SKM-1 treated with dmso at 0.1 percent for 144 hours (cell line): ENCODE results near the gene PNPLA5.

Experiments used
- DNase-seq: peaks from one replicate; lab custom pipeline; 2025; ENCODE audit not compliant: unreplicated experiment; lab: John Stamatoyannopoulos, UW

Gene PNPLA5

GRCh38 chr22:43855431-43855830 lies 36.4 kb downstream of the PNPLA5 start:
- no peak for DNase-seq

DNA sequence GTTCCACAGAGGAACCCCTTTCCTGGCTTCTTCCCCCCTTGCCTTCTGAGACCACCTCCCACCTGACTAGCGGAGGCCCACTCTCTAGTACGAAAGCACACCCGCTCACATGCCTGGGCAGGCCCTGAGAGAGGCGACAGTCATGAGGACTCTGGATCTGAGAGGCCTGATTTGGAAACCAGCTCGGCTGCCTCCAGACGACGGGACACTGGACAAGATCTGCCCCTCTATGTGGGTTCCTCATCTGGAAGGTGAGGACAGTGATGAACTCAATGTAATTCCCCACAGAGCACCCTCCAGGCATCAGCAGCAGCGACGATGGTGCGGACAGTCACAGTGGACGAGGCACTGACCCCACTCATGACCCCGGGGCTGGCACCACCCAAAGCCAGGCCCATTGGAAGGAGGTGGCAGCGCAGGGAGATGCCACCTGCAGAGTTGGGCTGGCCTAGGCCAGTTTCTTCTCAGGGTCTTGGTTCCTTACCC lies 37.0 kb downstream of the PNPLA5 start:
- DNase-seq, result no peak

DNA sequence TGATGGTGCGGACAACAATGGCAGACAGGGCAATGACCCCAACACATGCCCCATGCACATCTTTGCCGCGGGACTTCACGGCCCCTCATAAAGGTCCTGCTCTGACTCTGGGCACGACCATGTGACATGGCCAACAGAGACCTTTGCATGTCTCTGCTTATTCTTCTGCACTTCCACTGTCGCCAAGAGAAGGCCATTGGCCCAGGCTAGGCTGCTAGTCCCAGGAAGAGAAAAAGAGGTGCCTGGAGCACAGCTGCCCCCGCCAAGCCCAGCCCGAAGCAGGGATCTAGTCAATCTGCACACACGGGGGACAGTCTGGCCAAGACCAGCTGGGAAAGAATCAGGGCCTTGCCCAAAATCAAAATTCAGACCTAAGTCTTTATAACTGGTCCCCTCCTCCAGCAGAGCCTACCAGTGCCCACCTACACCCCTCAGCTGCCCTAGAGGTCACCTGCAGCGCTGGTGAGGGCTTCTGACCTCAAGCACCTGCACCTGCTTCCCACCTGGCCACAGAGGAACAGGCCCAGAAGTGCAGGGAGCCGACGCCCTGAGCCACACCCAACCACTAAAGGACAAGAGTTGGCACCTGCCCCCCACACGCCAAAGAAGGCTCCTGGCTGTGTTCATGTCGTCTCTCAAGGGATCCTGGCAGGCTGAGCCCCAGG lies 37.6 kb downstream of the PNPLA5 start:
- no peak for DNase-seq

DNA sequence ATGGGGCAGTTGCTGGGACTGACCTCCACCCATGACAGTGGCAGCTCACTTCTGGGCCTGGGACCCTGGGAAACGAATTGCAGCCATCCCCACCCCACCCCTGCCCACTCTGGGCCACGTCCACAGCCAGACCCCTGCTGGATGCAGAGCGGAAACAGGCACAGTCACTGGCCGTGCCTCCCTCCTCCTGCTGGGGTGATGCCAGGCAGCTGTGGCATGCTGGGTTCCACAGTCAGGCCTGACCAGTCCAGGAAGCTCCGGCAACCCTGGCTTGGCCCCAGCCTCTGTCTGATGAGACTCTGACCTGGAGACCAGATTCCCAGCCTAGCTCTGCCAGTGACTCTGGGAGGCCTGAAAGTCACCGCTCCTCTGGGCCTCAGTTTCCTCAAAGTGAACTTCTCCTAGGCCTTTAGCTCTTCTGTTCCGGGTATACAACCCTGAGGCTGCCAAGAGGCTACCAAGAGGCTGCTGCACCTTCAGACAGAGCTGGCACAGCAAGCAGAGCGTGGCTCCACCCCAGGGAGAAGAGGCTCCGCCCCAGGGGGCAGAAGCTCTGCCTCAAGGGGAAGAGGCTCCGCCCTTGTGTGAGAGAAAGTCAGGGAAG lies 38.4 kb downstream of the PNPLA5 start:
- DNase-seq, result no peak

GRCh38 chr22:43852573-43853327 lies 39.1 kb downstream of the PNPLA5 start:
- DNase-seq, result no peak

- no peak for DNase-seq
Observed at GRCh38 chr22:43851979-43852307, 39.9 kb downstream of the PNPLA5 start.

- DNase-seq, result no peak
Observed at GRCh38 chr22:43851058-43851978, 40.5 kb downstream of the PNPLA5 start.

DNA sequence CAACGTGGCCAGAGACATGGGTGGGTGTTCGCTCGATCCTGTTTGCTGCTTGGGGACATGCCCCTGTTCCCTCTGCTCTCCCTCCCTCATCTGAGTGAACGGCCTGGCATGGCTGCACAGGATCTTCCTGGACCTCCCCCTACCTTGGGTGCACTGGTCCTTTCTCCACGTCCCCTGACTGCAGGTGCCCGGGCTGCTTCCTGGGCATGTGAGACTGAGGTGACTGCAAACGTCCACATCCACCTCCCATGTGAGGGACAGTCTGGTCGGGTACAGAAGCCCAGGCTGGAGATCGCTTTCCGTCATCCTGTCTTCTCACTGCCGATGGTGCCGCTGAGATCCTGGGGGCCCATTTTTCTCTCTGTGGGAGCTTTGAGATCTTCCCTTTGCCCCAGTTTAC lies 41.3 kb downstream of the PNPLA5 start:
- no peak for DNase-seq

DNA sequence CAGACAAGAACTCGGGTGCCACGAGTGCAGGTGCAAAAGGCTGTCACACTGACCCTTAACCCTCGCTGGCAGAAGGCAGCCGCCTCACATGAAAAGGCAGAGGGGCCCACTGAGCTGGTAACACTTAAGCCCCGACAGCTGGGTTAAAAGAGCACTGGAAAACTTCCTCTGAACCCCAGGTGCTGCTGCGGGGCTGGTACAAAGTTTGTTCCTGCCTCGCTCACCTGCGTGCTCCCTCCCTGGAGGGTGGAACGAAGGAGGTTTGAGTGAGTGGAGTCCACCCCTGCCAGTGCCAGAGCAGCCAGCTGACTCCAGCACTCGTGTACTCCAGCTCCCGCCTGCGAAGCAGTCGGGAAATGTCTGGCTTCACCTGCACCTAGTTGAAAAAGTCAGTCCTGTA lies 42.1 kb downstream of the PNPLA5 start:
- DNase-seq, result no peak

GRCh38 chr22:43848366-43849171 lies 43.2 kb downstream of the PNPLA5 start:
- DNase-seq, result no peak

DNA sequence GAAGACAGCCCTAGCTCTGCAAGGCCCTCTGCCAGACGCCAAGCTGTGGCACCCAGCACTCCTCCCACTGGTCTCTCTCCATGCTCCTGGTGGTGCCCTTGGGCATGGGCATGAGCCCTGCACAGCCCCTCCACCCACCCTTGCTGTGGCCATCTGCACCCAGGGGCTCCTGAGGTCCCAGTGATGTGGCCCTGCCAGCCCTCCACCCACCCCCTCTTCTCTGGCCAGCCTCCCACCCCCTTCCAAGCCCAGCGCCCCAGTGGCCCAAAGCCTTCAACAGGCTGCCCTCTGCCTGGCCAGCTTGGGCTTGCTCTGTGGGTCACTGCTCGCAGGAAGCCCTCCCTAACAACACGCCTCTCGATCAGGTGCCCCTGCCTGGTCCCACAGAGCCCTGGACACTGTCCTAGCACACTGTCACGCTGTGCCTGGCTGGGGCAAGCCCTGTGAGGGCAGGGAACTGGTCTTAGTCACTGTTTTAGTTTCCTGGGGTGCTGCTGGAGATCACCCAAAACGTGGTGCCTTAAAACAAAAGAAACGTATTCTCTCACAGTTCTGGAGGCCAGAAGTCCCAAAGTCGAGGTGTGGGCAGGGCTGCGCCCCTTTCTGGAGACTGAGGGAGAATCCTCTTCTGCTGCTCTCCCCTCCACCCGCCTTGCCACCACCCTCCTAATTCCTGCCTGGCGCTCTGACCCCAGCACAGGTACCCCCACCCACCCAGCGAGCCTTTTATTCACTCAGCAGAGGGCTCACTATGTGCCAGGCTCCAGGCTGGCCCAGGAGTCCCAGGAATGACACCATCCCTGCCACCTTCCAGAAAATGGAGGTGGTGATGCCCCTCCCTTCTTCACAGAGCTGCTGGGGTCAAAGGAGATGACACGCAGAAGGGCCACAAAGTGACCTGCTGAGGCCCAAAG lies 44.2 kb downstream of the PNPLA5 start:
- DNase-seq, result no peak

GRCh38 chr22:43846966-43847365 lies 44.8 kb downstream of the PNPLA5 start:
- no peak for DNase-seq

DNA sequence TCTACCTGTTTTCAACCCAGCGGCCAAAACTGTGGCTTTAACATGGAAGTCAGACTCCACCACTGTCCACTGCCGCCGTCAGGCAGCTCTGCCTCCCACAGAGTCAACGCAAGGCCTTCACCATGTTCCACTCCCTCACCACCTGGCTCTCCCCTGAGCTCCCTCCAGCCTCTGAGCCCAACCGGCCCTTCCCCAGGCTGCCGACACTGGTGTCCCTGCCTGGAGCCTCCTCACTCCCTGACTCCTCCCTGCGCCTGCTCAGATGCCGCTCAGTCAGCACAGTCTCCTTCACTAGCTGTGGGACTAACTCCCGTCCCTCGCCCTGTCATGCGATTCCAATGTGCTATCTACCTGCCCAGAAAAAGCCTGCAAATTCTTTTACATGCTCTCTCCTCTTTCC lies 45.8 kb downstream of the PNPLA5 start:
- no peak for DNase-seq

DNA sequence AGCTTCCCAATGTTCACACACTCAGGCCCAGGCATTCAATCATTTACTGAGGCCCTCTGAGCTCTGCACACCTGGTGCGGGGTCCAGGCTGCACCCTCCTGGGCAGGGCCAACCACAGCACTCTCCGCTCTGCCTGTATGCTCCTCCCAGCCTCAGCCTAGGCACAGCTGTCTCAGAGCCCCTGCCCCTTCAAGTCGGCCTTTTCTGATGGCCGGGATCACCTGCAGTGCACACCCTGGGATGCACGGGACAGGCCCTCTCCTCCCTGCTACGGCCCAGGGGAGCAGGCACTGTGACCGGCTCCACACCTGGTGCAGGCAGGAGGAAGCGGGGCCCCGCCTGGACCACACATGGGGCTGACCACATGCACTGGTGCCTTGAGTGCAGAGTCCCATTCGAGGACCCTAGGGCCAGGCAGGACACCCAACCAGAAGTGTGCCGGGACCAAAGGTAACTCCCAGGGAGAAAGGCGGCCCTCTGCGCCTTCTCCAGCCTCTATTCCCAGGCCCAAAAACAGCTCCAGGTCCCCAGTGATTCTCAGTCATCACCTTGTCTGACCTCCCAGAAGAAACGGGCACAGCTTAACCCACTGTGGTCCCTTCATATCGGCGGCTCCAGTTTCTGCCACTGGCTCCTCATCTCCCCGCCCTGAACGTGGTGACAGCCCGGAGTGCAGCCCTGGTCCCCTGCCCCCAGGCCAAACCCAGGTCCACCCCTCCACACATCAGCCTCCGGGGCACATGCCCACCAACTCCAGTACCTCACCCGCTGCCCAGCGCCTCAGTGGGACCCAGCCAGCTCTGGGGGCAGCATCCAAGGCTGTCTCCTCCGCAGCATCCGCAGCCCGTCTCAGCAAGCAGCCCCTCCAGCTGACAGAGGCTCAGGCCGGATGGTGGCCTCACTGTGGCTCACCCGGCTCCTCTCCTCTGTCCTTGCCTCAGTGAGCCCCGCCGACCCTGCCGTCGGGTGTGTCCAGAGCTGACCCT lies 47.0 kb downstream of the PNPLA5 start:
- DNase-seq, result no peak

GRCh38 chr22:43843783-43844530 lies 47.9 kb downstream of the PNPLA5 start:
- DNase-seq, result no peak

DNA sequence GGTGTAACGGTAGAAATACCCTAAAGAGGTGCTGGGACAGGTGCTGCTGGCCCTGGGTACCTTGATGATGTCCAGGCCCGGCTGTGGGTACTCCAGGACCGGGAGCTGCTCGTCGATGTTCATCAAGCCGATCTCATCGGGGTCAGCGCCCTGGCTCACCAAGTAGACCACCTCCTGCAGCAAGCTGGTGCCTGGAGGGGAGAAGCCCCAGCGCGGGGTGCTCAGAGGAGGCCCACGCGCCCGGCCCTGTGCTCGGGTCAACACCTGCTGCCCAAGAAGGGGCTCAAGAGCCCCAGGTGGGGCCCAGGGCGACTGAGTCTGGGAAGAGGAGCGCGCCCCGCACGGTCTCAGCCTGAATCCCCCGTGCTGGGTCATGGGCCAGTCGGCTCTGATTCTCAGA lies 50.1 kb downstream of the PNPLA5 start:
- no peak for DNase-seq

- no peak for DNase-seq
Observed at GRCh38 chr22:43840851-43841250, 51.0 kb downstream of the PNPLA5 start.

- DNase-seq, result no peak
Observed at GRCh38 chr22:43840431-43840830, 51.4 kb downstream of the PNPLA5 start.
